DMS 273 treated with DMSO at 0.1 percent for 48 hours (cell line): ENCODE data around the gene LRRC49.

ENCODE experiments used
- DNase-seq: peaks from one replicate; lab custom pipeline; 2025; lab: John Stamatoyannopoulos, UW

Gene LRRC49

GRCh38 chr15:71092056-71092600 lies 199.5 kb downstream of the LRRC49 start:
- DNase-seq: no peak

GRCh38 chr15:71093054-71094024 lies 200.7 kb downstream of the LRRC49 start:
- no peak for DNase-seq

- no peak for DNase-seq
These were observed 201.5 kb downstream of the LRRC49 start for GRCh38 chr15:71094137-71094536.

- DNase-seq: no peak
These were observed 204.1 kb downstream of the LRRC49 start for GRCh38 chr15:71096676-71097075.

- no peak for DNase-seq
These were observed 205.3 kb downstream of the LRRC49 start for GRCh38 chr15:71097890-71098289.

- no peak for DNase-seq
These were observed 206.3 kb downstream of the LRRC49 start for GRCh38 chr15:71098920-71099319.
